GM12878 (cell line): ENCODE data around the gene TMEM131L. TPM values are rescaled to one million over a fixed set of nuclear protein-coding genes. Genes with fewer than 3 reads are reported as not detected.

ENCODE experiments used
- CBX5 ChIP-seq: sonication (generic); IDR thresholded peaks from 2 replicates; pipeline ENCODE4 v1.6.1; 2016; ENCODE audit warnings: low read depth, moderate library complexity, mild to moderate bottlenecking, inconsistent platforms
- CHD2 ChIP-seq: IDR thresholded peaks from 2 replicates; pipeline ENCODE4 v1.6.1; 2011; ENCODE audit warnings: low read depth, low read length, improper control_type of control experiment, borderline replicate concordance
- CUX1 ChIP-seq: IDR thresholded peaks from 2 replicates; pipeline ENCODE4 v1.6.1; 2012; ENCODE audit warnings: improper control_type of control experiment, low read depth, low read length; ENCODE audit not compliant: insufficient replicate concordance
- EP300 ChIP-seq, 2 experiments: fragments of 150-350 bp in 1 of 2; IDR thresholded peaks; 2 replicates each; pipeline ENCODE4 v1.6.1; 2011 to 2012; ENCODE audit warnings: low read depth in 2 of 2, low read length in 2 of 2, borderline replicate concordance in 1 of 2, improper control_type of control experiment in 1 of 2, inconsistent platforms in 1 of 2; ENCODE audit not compliant: control insufficient read depth in 1 of 2
- HCFC1 ChIP-seq: fragments of 150-350 bp; IDR thresholded peaks from 2 replicates; pipeline ENCODE4 v1.6.1; 2014; ENCODE audit warnings: low read length
- IRF4 ChIP-seq: IDR thresholded peaks from 2 replicates; pipeline ENCODE4 v1.6.1; 2011; ENCODE audit warnings: low read depth, low read length
- RCOR1 ChIP-seq: conservative IDR thresholded peaks from 2 replicates; pipeline ENCODE4 v1.6.1; 2012; ENCODE audit warnings: low read depth, low read length, improper control_type of control experiment
- SP1 ChIP-seq: IDR thresholded peaks from one replicate; pipeline ENCODE4 v1.6.1; 2011; ENCODE audit warnings: low read depth, low read length
- SPI1 ChIP-seq: IDR thresholded peaks from 2 replicates; pipeline ENCODE4 v1.6.1; 2011; ENCODE audit warnings: low read depth, mild to moderate bottlenecking, low read length, moderate library complexity, borderline replicate concordance; ENCODE audit not compliant: insufficient read depth
- ZNF274 ChIP-seq: IDR thresholded peaks from one replicate; pipeline ENCODE4 v1.8.0; 2011; ENCODE audit not compliant: insufficient read length, insufficient read depth
- ZNF592 ChIP-seq: fragments of 450-650 bp; IDR thresholded peaks from 2 replicates; pipeline ENCODE4 v1.6.1; 2017; ENCODE audit warnings: mild to moderate bottlenecking, moderate library complexity
- ZNF687 ChIP-seq: fragments of 450-650 bp; IDR thresholded peaks from 2 replicates; pipeline ENCODE4 v1.6.1; 2017; ENCODE audit warnings: mild to moderate bottlenecking, moderate library complexity
- polyA plus RNA-seq, 11 experiments: library from polyadenylated mRNA; depleted of rRNA in 4 of 11; unstranded in 6 of 11; stranded (reverse) in 5 of 11; fragments of >200 nt; fragmentation: Nextera tagmentation in 4 of 11; fragmentation: Illumina TruSeq in 1 of 11; extraction: Ambion mirVana in 4 of 11; extraction: Trizol in 1 of 11; gene quantifications; 1 replicate in 1 of 11; 2 replicates in 10 of 11; pipeline versions ENCODE4 v1.2.1 to v1.2.3, GENCODE V29; 2011 to 2016; ENCODE audit warnings: inconsistent platforms in 2 of 11, missing spikeins in 2 of 11, low read depth in 1 of 11
- total RNA-seq, 4 experiments: library from RNA; depleted of rRNA in 3 of 4; stranded (reverse); fragments of >200 nt in 3 of 4; fragmentation: Illumina TruSeq in 1 of 4; extraction: Trizol in 1 of 4; gene quantifications; 2 replicates each; pipeline versions ENCODE4 v1.2.1 to v1.2.3, GENCODE V29; 2013 to 2021
- TF ChIP-seq, protein P1 (sequence below): fragments of 450-650 bp; IDR thresholded peaks from 2 replicates; pipeline ENCODE4 v1.6.1; 2018; ENCODE audit warnings: borderline replicate concordance, mild to moderate bottlenecking; ENCODE audit not compliant: partially characterized antibody

TMEM131L gene
- total and polyA plus RNA-seq, 10 of the 15 experiments (the other 5 are each of a cell fraction or from before 2014, with no cell fraction given) = 8.5 to 101 (median 74.4) TPM

DNA sequence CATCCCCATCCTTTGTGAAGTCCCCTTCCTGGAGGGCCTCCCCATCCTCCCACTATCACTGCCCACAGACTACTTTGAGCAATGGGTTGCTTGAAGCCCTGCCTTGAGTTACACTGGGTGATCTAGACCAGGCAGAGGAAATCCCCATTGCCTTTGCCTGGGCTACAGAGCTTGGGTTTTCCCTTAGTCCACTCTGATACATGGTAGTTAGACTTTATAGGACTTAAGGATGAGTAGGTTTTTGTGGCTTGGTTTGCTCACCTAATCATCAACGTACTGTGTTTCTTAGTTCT, 56.6 kb downstream of the TMEM131L start (continued):
- TF ChIP-seq ZNF592 = no peak
- TF ChIP-seq RCOR1 = no peak
- TF ChIP-seq SPI1 = no peak
- no peak for TF ChIP-seq ZNF687
- no peak for TF ChIP-seq ZNF274
- no peak for TF ChIP-seq CBX5
- no peak for TF ChIP-seq EP300 (IDR thresholded peaks at IDR 0.05; ENCODE audit: borderline replicate concordance in 1 of 2, control insufficient read depth in 1 of 2, low read depth in 2 of 2, low read length in 2 of 2)
- 0 out of 2 replicates have a peak, but pooled peaks have one; percentile 45 for TF ChIP-seq CHD2
- no peak for TF ChIP-seq SP1
- TF ChIP-seq CUX1 = no peak
- no peak for TF ChIP-seq HCFC1
- TF ChIP-seq IRF4 = no peak
- TF ChIP-seq, protein P1, sequence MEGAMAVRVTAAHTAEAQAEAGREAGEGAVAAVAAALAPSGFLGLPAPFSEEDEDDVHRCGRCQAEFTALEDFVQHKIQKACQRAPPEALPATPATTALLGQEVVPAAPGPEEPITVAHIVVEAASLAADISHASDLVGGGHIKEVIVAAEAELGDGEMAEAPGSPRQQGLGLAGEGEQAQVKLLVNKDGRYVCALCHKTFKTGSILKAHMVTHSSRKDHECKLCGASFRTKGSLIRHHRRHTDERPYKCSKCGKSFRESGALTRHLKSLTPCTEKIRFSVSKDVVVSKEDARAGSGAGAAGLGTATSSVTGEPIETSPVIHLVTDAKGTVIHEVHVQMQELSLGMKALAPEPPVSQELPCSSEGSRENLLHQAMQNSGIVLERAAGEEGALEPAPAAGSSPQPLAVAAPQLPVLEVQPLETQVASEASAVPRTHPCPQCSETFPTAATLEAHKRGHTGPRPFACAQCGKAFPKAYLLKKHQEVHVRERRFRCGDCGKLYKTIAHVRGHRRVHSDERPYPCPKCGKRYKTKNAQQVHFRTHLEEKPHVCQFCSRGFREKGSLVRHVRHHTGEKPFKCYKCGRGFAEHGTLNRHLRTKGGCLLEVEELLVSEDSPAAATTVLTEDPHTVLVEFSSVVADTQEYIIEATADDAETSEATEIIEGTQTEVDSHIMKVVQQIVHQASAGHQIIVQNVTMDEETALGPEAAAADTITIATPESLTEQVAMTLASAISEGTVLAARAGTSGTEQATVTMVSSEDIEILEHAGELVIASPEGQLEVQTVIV = no peak
